ENCODE measurements around the gene ATF6.

DNA sequence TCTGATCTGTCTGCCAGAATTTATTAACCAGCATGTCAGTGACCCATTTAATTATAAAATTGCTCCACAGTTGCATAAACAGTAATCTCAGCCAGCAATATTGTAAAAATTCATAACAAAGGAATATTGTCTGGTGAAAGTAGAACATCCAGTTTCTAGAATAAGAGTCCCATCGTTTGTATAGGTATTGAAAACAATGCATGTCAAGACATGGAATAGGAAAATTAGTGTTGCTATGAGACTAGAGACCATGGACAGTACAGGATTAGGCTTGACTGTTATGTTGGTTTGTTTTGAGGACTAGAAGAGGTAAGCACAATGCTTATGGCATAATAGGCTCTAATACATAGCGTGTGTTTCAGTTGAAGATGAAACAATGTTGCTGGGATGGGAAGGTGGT lies 37.1 kb downstream of the ATF6 start:
- TF ChIP-seq, protein P1, sequence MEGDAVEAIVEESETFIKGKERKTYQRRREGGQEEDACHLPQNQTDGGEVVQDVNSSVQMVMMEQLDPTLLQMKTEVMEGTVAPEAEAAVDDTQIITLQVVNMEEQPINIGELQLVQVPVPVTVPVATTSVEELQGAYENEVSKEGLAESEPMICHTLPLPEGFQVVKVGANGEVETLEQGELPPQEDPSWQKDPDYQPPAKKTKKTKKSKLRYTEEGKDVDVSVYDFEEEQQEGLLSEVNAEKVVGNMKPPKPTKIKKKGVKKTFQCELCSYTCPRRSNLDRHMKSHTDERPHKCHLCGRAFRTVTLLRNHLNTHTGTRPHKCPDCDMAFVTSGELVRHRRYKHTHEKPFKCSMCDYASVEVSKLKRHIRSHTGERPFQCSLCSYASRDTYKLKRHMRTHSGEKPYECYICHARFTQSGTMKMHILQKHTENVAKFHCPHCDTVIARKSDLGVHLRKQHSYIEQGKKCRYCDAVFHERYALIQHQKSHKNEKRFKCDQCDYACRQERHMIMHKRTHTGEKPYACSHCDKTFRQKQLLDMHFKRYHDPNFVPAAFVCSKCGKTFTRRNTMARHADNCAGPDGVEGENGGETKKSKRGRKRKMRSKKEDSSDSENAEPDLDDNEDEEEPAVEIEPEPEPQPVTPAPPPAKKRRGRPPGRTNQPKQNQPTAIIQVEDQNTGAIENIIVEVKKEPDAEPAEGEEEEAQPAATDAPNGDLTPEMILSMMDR (IDR thresholded peaks at IDR 0.05), result no peak
- TF ChIP-seq POLR2A (IDR thresholded peaks at IDR 0.05), result no peak

Measured in testis (tissue), 2 donors.